Osteoblast (primary cell): ENCODE measurements around the gene PLXDC2. TPM values are rescaled to one million over a fixed set of nuclear protein-coding genes. Genes with fewer than 3 reads are reported as not detected.

Experiments
- DNase-seq: peaks from one replicate; pipeline ENCODE4 v3.0.0; 2011; ENCODE audit warnings: low spot score, mixed read lengths; ENCODE audit not compliant: insufficient read length; ENCODE audit errors: missing footprints
- H2AFZ ChIP-seq: 2 replicates; pipeline ENCODE4 v1.6.0; 2011; ENCODE audit warnings: mild to moderate bottlenecking, low read length
- H3K27ac ChIP-seq: 2 replicates; pipeline ENCODE4 v1.5.1; 2011; ENCODE audit warnings: mild to moderate bottlenecking, low read depth, low read length, moderate library complexity
- H3K27me3 ChIP-seq: 2 replicates; pipeline ENCODE4 v1.6.0; 2012; ENCODE audit warnings: mild to moderate bottlenecking, control low read depth, inconsistent platforms, low read length, moderate library complexity; ENCODE audit not compliant: insufficient read depth
- H3K36me3 ChIP-seq: 2 replicates; pipeline ENCODE4 v1.5.1; 2011; ENCODE audit warnings: mild to moderate bottlenecking, low read length, control low read depth, moderate library complexity; ENCODE audit not compliant: insufficient read depth
- H3K4me1 ChIP-seq: 2 replicates; pipeline ENCODE4 v1.5.1; 2011; ENCODE audit warnings: mild to moderate bottlenecking, low read length, control low read depth, moderate library complexity; ENCODE audit not compliant: insufficient read depth
- H3K4me2 ChIP-seq: 2 replicates; pipeline ENCODE4 v1.6.0; 2011; ENCODE audit warnings: mild to moderate bottlenecking, low read length; ENCODE audit not compliant: insufficient read depth
- H3K4me3 ChIP-seq: fragments of 200-600 bp; sonication (generic); 3 replicates; pipeline ENCODE4 v1.5.1; 2012; ENCODE audit warnings: mild to moderate bottlenecking, low read length, inconsistent platforms; ENCODE audit not compliant: insufficient read depth
- H3K79me2 ChIP-seq: 2 replicates; pipeline ENCODE4 v1.6.0; 2012; ENCODE audit warnings: mild to moderate bottlenecking, low read length, control low read depth, inconsistent platforms; ENCODE audit not compliant: insufficient read depth
- H3K9me3 ChIP-seq: 2 replicates; pipeline ENCODE4 v1.5.1; 2011; ENCODE audit warnings: low read depth, low read length, control low read depth
- H4K20me1 ChIP-seq: 2 replicates; pipeline ENCODE4 v1.6.0; 2012; ENCODE audit warnings: mild to moderate bottlenecking, low read length, control low read depth; ENCODE audit not compliant: insufficient read depth
- total RNA-seq: library from RNA; depleted of rRNA; stranded (reverse); fragments of >200 nt; gene quantifications from 2 replicates; pipeline ENCODE4 v1.2.3, GENCODE V29; 2012
- TF ChIP-seq, protein P1 (sequence below): IDR thresholded peaks from 2 replicates; pipeline ENCODE4 v1.5.1; 2011; ENCODE audit warnings: mild to moderate bottlenecking, low read depth, low read length, moderate library complexity; ENCODE audit errors: extremely low read depth

PLXDC2 gene
- total RNA-seq, 1 donor: 63.3 TPM

DNA sequence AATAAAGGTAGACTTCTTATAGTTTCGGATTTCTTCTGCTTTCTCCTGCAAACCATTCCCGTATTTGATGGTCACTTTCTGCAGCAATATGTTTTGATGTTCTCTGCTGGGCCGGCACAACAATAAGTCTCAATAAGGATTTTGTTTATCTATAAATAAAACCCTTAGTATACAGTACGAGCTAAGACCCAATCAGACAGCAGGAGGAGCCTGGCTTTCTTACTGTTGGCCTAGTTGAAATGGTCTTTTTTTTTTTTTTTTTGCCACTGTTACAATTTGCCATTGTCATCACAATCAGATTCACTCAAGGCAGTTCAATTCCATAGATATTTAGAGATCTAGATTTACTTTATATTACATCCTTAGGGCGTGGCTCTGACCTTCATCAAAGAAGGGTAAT, 76.4 kb downstream of the PLXDC2 start:
- Histone ChIP-seq H4K20me1 (no peaks in the 10 kb centered on the region), H3K4me1 (peaks cover 4% of the 10 kb centered on the region), H3K27ac (no peak overlapping the region), H2AFZ (no peak overlapping the region), H3K79me2 (no peaks in the 10 kb centered on the region), H3K4me3 (no peak overlapping the region), H3K9me3 (no peaks in the 10 kb centered on the region), H3K27me3 (no peaks in the 10 kb centered on the region), H3K36me3 (no peaks in the 10 kb centered on the region), H3K4me2 (no peak overlapping the region)
- TF ChIP-seq, protein P1, sequence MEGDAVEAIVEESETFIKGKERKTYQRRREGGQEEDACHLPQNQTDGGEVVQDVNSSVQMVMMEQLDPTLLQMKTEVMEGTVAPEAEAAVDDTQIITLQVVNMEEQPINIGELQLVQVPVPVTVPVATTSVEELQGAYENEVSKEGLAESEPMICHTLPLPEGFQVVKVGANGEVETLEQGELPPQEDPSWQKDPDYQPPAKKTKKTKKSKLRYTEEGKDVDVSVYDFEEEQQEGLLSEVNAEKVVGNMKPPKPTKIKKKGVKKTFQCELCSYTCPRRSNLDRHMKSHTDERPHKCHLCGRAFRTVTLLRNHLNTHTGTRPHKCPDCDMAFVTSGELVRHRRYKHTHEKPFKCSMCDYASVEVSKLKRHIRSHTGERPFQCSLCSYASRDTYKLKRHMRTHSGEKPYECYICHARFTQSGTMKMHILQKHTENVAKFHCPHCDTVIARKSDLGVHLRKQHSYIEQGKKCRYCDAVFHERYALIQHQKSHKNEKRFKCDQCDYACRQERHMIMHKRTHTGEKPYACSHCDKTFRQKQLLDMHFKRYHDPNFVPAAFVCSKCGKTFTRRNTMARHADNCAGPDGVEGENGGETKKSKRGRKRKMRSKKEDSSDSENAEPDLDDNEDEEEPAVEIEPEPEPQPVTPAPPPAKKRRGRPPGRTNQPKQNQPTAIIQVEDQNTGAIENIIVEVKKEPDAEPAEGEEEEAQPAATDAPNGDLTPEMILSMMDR: no peak
- no peak for DNase-seq

DNA sequence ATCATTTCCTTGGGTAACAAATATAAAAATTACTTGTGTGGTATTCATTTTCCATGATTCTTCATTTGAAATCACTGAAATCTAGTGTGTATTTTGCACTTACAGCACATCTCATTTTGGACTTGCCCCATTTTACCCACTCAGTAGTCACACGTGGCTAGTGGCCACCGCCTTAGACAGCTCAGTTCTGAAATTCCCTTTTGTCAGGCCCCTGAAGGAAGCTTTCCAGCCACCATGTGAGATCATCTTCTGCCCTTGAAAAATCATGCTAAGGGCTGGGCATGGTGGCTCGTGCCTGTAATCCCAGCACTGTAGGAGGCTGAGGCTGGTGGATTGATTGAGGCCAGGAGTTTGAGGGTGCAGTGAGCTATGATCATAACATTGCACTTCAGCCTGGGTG, 79.3 kb downstream of the PLXDC2 start:
- Histone ChIP-seq H3K27me3 (no peaks in the 10 kb centered on the region), H3K9me3 (no peaks in the 10 kb centered on the region), H2AFZ (no peak overlapping the region), H3K36me3 (no peaks in the 10 kb centered on the region), H4K20me1 (no peaks in the 10 kb centered on the region), H3K4me1 (no peaks in the 10 kb centered on the region), H3K79me2 (no peaks in the 10 kb centered on the region), H3K4me2 (no peak overlapping the region), H3K4me3 (no peak overlapping the region), H3K27ac (no peak overlapping the region)
- DNase-seq: no peak
- TF ChIP-seq, protein P1: no peak

DNA sequence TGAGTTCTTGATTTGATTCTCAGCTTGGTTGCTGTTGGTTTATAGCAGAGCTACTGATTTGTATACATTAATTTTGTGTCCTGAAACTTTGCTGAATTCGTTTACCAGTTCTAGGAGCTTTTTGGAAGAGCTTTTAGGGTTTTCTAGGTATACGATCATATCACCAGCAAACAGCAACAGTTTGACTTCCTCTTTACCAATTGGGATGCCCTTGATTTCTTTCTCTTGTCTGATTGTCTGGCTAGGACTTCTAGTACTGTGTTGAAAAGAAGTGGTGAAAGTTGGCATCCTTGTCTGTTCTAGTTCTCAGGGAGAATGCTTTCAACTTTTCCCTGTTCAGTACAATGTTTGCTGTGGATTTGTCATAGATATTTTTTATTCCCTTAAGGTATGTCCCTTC, 86.2 kb downstream of the PLXDC2 start:
- Histone ChIP-seq H3K9me3 (no peaks in the 10 kb centered on the region), H3K79me2 (no peaks in the 10 kb centered on the region), H3K4me2 (no peak overlapping the region), H4K20me1 (no peaks in the 10 kb centered on the region), H3K27me3 (no peaks in the 10 kb centered on the region), H3K4me1 (peaks cover 8% of the 10 kb centered on the region), H3K4me3 (no peak overlapping the region), H3K36me3 (no peaks in the 10 kb centered on the region), H2AFZ (no peak overlapping the region), H3K27ac (no peak overlapping the region)
- no peak for DNase-seq
- TF ChIP-seq, protein P1: no peak

DNA sequence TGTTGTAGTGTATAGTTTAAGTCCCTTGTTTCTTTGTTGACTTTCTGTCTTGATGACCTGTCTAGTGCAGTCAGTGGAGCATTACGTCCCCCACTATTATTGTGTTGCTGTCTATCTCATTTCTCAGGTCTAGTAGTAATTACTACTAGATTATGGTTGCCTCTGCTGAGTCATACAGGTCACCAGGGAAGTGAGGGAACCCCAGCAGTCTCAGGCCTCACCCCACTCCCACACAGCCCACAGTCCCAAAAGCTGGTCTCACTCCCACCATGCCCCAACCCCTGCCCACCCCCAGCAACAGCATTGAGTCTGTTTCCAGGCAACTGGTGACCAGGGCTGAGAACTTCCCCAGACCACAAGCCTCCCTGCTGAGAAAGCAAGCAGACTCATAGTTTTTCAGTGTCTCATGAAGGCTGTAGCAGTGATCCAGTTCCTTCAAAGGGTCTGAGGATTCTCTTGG, 88.0 kb downstream of the PLXDC2 start:
- no peaks in the 10 kb centered on the region for H3K36me3 ChIP-seq
- H3K4me2 ChIP-seq: no peak overlapping the region
- TF ChIP-seq, protein P1: no peak
- H3K9me3 ChIP-seq: no peaks in the 10 kb centered on the region
- H3K79me2 ChIP-seq: no peaks in the 10 kb centered on the region
- H3K27me3 ChIP-seq: no peaks in the 10 kb centered on the region
- peaks cover 8% of the 10 kb centered on the region for H3K4me1 ChIP-seq
- H4K20me1 ChIP-seq: no peaks in the 10 kb centered on the region
- no peak overlapping the region for H3K4me3 ChIP-seq
- no peak for DNase-seq
- peak overlapping the region; percentile 57 for H3K27ac ChIP-seq
- peak overlapping the region; percentile 51 for H2AFZ ChIP-seq
